Motor neuron (in vitro differentiated cells): ENCODE data around the gene TCOF1. TPM values are rescaled to one million over a fixed set of nuclear protein-coding genes. Genes with fewer than 3 reads are reported as not detected.

Source experiments
- ATAC-seq, 8 experiments: fragments of 200-7000 bp; cut with Tn5 transposase; replicated peaks in 6 of 8; 2 replicates each; pipeline ENCODE4 v1.8.0; 2021; ENCODE audit warnings: mild to moderate bottlenecking in 8 of 8, moderate library complexity in 8 of 8
- H3K27ac ChIP-seq, 2 donors: fragments of 250-450 bp; sonication (Bioruptor Pico); 2 replicates each; pipeline ENCODE4 v1.9.0; 2021; ENCODE audit warnings: antibody characterized with exemption in 2 of 2, mild to moderate bottlenecking in 2 of 2, moderate library complexity in 1 of 2
- H3K4me1 ChIP-seq, 2 donors: fragments of 250-450 bp; sonication (Bioruptor Pico); replicated peaks in 1 of 2; 2 replicates each; pipeline ENCODE4 v1.6.1; 2021; ENCODE audit warnings: antibody characterized with exemption in 2 of 2, mild to moderate bottlenecking in 2 of 2, moderate library complexity in 1 of 2
- H3K4me3 ChIP-seq, 5 donors: fragments of 250-450 bp; sonication (Bioruptor Pico); 2 replicates each; pipeline ENCODE4 v1.9.0; 2021; ENCODE audit warnings: antibody characterized with exemption in 5 of 5, mild to moderate bottlenecking in 5 of 5, moderate library complexity in 4 of 5
- WGBS, 10 experiments: fragments of 450-650 bp; shearing (Covaris generic); methylation state at CpG; one replicate each; pipeline ENCODE4 v1.0.0; 2022; 5-methylcytosine and 5-hydroxymethylcytosine counted together
- in situ Hi-C, 9 experiments: fragments of 400-800 bp; cut with MboI; loops; one replicate each; pipeline ENCODE4 v1.15.0; 2021; ENCODE audit warnings: low sequenced_read_pairs in 9 of 9, low pct_unique_long_range_greater_than_20kb in 2 of 9; ENCODE audit not compliant: unreplicated experiment in 9 of 9
- total RNA-seq, 8 experiments: library from RNA; unstranded; fragments of 300-600 nt; gene quantifications; 2 replicates each; pipeline versions ENCODE4 v1.2.3 to v1.2.4, GENCODE V29; 2022

Gene TCOF1
- total RNA-seq, 8 experiments from 2014 or later: 10.9 to 51.4 (median 17.9) TPM

GRCh38 chr5:150329881-150330876 lies 27.3 kb upstream of the TCOF1 start:
- ATAC-seq: peak in 5 of 8 experiments; percentile 89 to 98 (median 94)
- Histone ChIP-seq H3K4me3 (no peak overlapping the region), H3K27ac (no peak overlapping the region), H3K4me1 (peaks cover 10 to 19% of the 10 kb centered on the region in 2 donors)
- in situ Hi-C loops: loop anchor here in 1 of 9 experiments (25.0 kb wide), 1 partner anchor 168 kb away; the partner anchor contains the start of genes CDX1 and PDGFRB
- WGBS, 10 experiments: 0 to 94% (median 51%) methylated on average over 1 to 9 of the region's 17 CpGs; no CpG with 5 or more reads in 2 of the 10 experiments

GRCh38 chr5:150333400-150333799 lies 24.1 kb upstream of the TCOF1 start:
- no peak overlapping the region for H3K27ac ChIP-seq
- no peak for ATAC-seq
- peaks cover 10 to 19% of the 10 kb centered on the region in 2 donors for H3K4me1 ChIP-seq
- in situ Hi-C loops: loop anchor here in 1 of 9 experiments (25.0 kb wide), 1 partner anchor 171 kb away; the partner anchor contains the start of genes CDX1 and PDGFRB
- 55 to 100% (median 67%) methylated on average over 1 to 4 of the region's 5 CpGs; no CpG with 5 or more reads in 2 of the 10 experiments for WGBS, 10 experiments
- H3K4me3 ChIP-seq: no peak overlapping the region

- Histone ChIP-seq H3K4me1 (peaks cover 5 to 14% of the 10 kb centered on the region in 2 donors), H3K4me3 (no peak overlapping the region), H3K27ac (no peak overlapping the region)
- no peak for ATAC-seq
- in situ Hi-C loops: loop anchor here in 1 of 9 experiments (25.0 kb wide), 1 partner anchor 173 kb away; the partner anchor contains the start of genes CDX1 and PDGFRB
- WGBS, 10 experiments: 36 to 89% (median 76%) methylated on average over 1 to 4 of the region's 4 CpGs; no CpG with 5 or more reads in 4 of the 10 experiments
Measured at GRCh38 chr5:150335778-150336177, 21.7 kb upstream of the TCOF1 start.

GRCh38 chr5:150338546-150338945 lies 19.0 kb upstream of the TCOF1 start:
- ATAC-seq: peak in 4 of 8 experiments; percentile 4 to 50 (median 29)
- Histone ChIP-seq H3K4me1 (peaks cover 5 to 12% of the 10 kb centered on the region in 2 donors), H3K4me3 (no peak overlapping the region), H3K27ac (no peak overlapping the region)
- WGBS, 10 experiments: 50 to 100% (median 89%) methylated on average over 1 to 4 of the region's 11 CpGs; no CpG with 5 or more reads in 3 of the 10 experiments
- in situ Hi-C loops: loop anchor here in 1 of 9 experiments (25.0 kb wide), 1 partner anchor 176 kb away; the partner anchor contains the start of genes CDX1 and PDGFRB

GRCh38 chr5:150339165-150339564 lies 18.3 kb upstream of the TCOF1 start:
- Histone ChIP-seq H3K4me1 (peaks cover 5 to 12% of the 10 kb centered on the region in 2 donors), H3K4me3 (no peak overlapping the region), H3K27ac (no peak overlapping the region)
- WGBS, 10 experiments: 0 to 100% (median 29%) methylated on average over 1 to 4 of the region's 5 CpGs; no CpG with 5 or more reads in 5 of the 10 experiments
- peak in 7 of 8 experiments; percentile 21 to 94 (median 47) for ATAC-seq
- in situ Hi-C loops: loop anchor here in 1 of 9 experiments (25.0 kb wide), 1 partner anchor 177 kb away; the partner anchor contains the start of genes CDX1 and PDGFRB

- 80 to 100% (median 91%) methylated on average over 1 to 4 of the region's 4 CpGs; no CpG with 5 or more reads in 4 of the 10 experiments for WGBS, 10 experiments
- in situ Hi-C loops: loop anchor here in 1 of 9 experiments (25.0 kb wide), 1 partner anchor 178 kb away; the partner anchor contains the start of genes CDX1 and PDGFRB
- H3K4me3 ChIP-seq: no peak overlapping the region
- H3K27ac ChIP-seq: no peak overlapping the region
- ATAC-seq: no peak
- H3K4me1 ChIP-seq: peaks cover 5 to 12% of the 10 kb centered on the region in 2 donors
Measured at GRCh38 chr5:150339841-150340240, 17.7 kb upstream of the TCOF1 start.

GRCh38 chr5:150340614-150341255 lies 16.8 kb upstream of the TCOF1 start:
- in situ Hi-C loops: loop anchor here in 1 of 9 experiments (25.0 kb wide), 1 partner anchor 178 kb away; the partner anchor contains the start of genes CDX1 and PDGFRB
- ATAC-seq: no peak
- no peak overlapping the region for H3K27ac ChIP-seq
- H3K4me1 ChIP-seq: peaks cover 11 to 15% of the 10 kb centered on the region in 2 donors
- 57 to 100% (median 84%) methylated on average over 1 to 6 of the region's 7 CpGs; no CpG with 5 or more reads in 1 of the 10 experiments for WGBS, 10 experiments
- H3K4me3 ChIP-seq: no peak overlapping the region

- WGBS, 10 experiments: 0 to 89% (median 54%) methylated on average over 1 to 3 of the region's 4 CpGs; no CpG with 5 or more reads in 2 of the 10 experiments
- Histone ChIP-seq H3K27ac (no peak overlapping the region), H3K4me1 (peaks cover 14 to 16% of the 10 kb centered on the region in 2 donors), H3K4me3 (no peak overlapping the region)
- no peak for ATAC-seq
- in situ Hi-C loops: loop anchor here in 1 of 9 experiments (25.0 kb wide), 1 partner anchor 179 kb away; the partner anchor contains the start of genes CDX1 and PDGFRB
Measured at GRCh38 chr5:150341331-150341730, 16.2 kb upstream of the TCOF1 start.

- Histone ChIP-seq H3K27ac (no peak overlapping the region), H3K4me3 (no peak overlapping the region), H3K4me1 (peaks cover 16 to 23% of the 10 kb centered on the region in 2 donors)
- WGBS, 10 experiments: 40 to 100% (median 86%) methylated on average over 1 of the region's 1 CpG; no CpG with 5 or more reads in 4 of the 10 experiments
- in situ Hi-C loops: loop anchor here in 1 of 9 experiments (25.0 kb wide), 1 partner anchor 180 kb away; the partner anchor contains the start of genes CDX1 and PDGFRB
- ATAC-seq: no peak
Measured at GRCh38 chr5:150341989-150342388, 15.5 kb upstream of the TCOF1 start.

- 54 to 100% (median 89%) methylated on average over 1 to 5 of the region's 5 CpGs; no CpG with 5 or more reads in 2 of the 10 experiments for WGBS, 10 experiments
- peaks cover 22 to 28% of the 10 kb centered on the region in 2 donors for H3K4me1 ChIP-seq
- no peak overlapping the region for H3K27ac ChIP-seq
- no peak for ATAC-seq
- in situ Hi-C loops: loop anchor here in 1 of 9 experiments (25.0 kb wide), 1 partner anchor 180 kb away; the partner anchor contains the start of genes CDX1 and PDGFRB
- no peak overlapping the region for H3K4me3 ChIP-seq
Measured at GRCh38 chr5:150342583-150342982, 14.9 kb upstream of the TCOF1 start.

GRCh38 chr5:150343994-150344631 lies 13.4 kb upstream of the TCOF1 start:
- in situ Hi-C loops: loop anchor here in 1 of 9 experiments (25.0 kb wide), 1 partner anchor 182 kb away; the partner anchor contains the start of genes CDX1 and PDGFRB
- no peak overlapping the region for H3K4me3 ChIP-seq
- no peak overlapping the region for H3K27ac ChIP-seq
- WGBS, 10 experiments: 55 to 100% (median 89%) methylated on average over 1 to 6 of the region's 7 CpGs; no CpG with 5 or more reads in 2 of the 10 experiments
- ATAC-seq: no peak
- peaks cover 24 to 25% of the 10 kb centered on the region in 2 donors for H3K4me1 ChIP-seq
